Uterus (tissue), 2 donors: ENCODE results near the gene S100A6.

Experiments
- CTCF ChIP-seq, 4 experiments: fragments of 200-600 bp in 2 of 4; fragments of 450-650 bp in 2 of 4; sonication (generic) in 2 of 4; IDR thresholded peaks; one replicate each; pipeline ENCODE4 v1.5.1; 2016 to 2019; ENCODE audit warnings: antibody characterized with exemption in 4 of 4, mild to moderate bottlenecking in 2 of 4, moderate library complexity in 1 of 4
- POLR2A ChIP-seq, 2 donors: fragments of 450-650 bp; IDR thresholded peaks; one replicate each; pipeline ENCODE4 v1.6.1; 2016; ENCODE audit warnings: antibody characterized with exemption in 2 of 2, mild to moderate bottlenecking in 1 of 2, moderate library complexity in 1 of 2

GRCh38 chr1:153539395-153540093 is 3.8 kb upstream of the S100A6 start:
- TF ChIP-seq POLR2A (IDR thresholded peaks at IDR 0.05): no peak
- no peak for TF ChIP-seq CTCF (IDR thresholded peaks at IDR 0.05)
